HFFc6 (cell line): ENCODE results near the gene PSRC1. TPM values are rescaled to one million over a fixed set of nuclear protein-coding genes. Genes with fewer than 3 reads are reported as not detected.

Experiments used
- DNase-seq: peaks from one replicate; pipeline ENCODE4 v3.0.0-alpha.2; 2018
- H3K27ac Mint-ChIP-seq: 2 replicates; pipeline ENCODE4 v1.8.0; 2020; ENCODE audit warnings: mild to moderate bottlenecking, mixed read lengths
- H3K27me3 Mint-ChIP-seq: 2 replicates; pipeline ENCODE4 v1.8.0; 2021; ENCODE audit warnings: mild to moderate bottlenecking, moderate library complexity, mixed read lengths; ENCODE audit not compliant: insufficient read depth
- H3K36me3 Mint-ChIP-seq: 2 replicates; pipeline ENCODE4 v1.8.0; 2021; ENCODE audit warnings: low read depth, mixed read lengths
- H3K4me1 Mint-ChIP-seq: 2 replicates; pipeline ENCODE4 v1.8.0; 2020; ENCODE audit warnings: low read depth, mixed read lengths
- H3K4me3 Mint-ChIP-seq: 2 replicates; pipeline ENCODE4 v1.8.0; 2020; ENCODE audit warnings: mild to moderate bottlenecking, moderate library complexity, mixed read lengths
- H3K9me3 Mint-ChIP-seq: 2 replicates; pipeline ENCODE4 v1.8.0; 2020; ENCODE audit warnings: mild to moderate bottlenecking, mixed read lengths
- CTCF ChIP-seq: fragments of 200-600 bp; sonication (generic); IDR thresholded peaks from 2 replicates; pipeline ENCODE4 v1.5.0; 2021; ENCODE audit warnings: antibody characterized with exemption, mild to moderate bottlenecking
- total RNA-seq, 6 experiments: library from RNA; stranded (reverse); fragmentation: NEBNext Ultra II Directional; extraction: Animal tissue kit (Norgen Biotek cat#: 25700); gene quantifications; 2 replicates in 1 of 6; 3 replicates in 5 of 6; pipeline ENCODE4 v1.2.3, GENCODE V29; 2021

Gene PSRC1
- total RNA-seq, 6 experiments from 2014 or later, result 17.0 to 33.1 (median 30.4) TPM

GRCh38 chr1:109238382-109238781 lies 44.6 kb downstream of the PSRC1 start:
- TF ChIP-seq CTCF, result no peak
- no peaks in the 10 kb centered on the region for H3K9me3 Mint-ChIP-seq
- no peak overlapping the region for H3K4me3 Mint-ChIP-seq
- H3K27me3 Mint-ChIP-seq, result peaks cover 2% of the 10 kb centered on the region
- H3K36me3 Mint-ChIP-seq, result peaks cover 5% of the 10 kb centered on the region; the same call in 1 of the 2 replicates
- no peak overlapping the region for H3K27ac Mint-ChIP-seq
- DNase-seq, result no peak
- peaks cover 26% of the 10 kb centered on the region for H3K4me1 Mint-ChIP-seq

- Mint-ChIP-seq H3K4me1 (peaks cover 24% of the 10 kb centered on the region), H3K9me3 (no peaks in the 10 kb centered on the region), H3K27ac (no peak overlapping the region), H3K4me3 (no peak overlapping the region), H3K36me3 (peaks cover 5% of the 10 kb centered on the region; the same call in 1 of the 2 replicates), H3K27me3 (peaks cover 2% of the 10 kb centered on the region)
- DNase-seq, result no peak
- TF ChIP-seq CTCF, result no peak
These were observed 45.4 kb downstream of the PSRC1 start for GRCh38 chr1:109237512-109237911.

DNA sequence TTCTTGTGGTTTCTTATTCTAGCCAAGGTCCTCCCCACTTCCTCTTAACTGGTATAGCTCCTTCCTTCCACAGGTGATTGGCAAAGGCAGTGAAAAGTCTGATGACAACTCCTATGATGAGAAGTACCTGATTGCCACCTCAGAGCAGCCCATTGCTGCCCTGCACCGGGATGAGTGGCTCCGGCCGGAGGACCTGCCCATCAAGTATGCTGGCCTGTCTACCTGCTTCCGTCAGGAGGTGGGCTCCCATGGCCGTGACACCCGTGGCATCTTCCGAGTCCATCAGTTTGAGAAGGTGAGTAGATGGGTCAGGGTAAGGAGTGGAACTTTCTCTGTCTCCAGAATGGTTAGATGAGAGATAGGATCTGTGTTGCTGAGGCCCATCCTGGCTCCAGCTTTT lies 47.8 kb downstream of the PSRC1 start:
- H3K4me3 Mint-ChIP-seq, result no peak overlapping the region
- DNase-seq, result no peak
- no peak overlapping the region for H3K27ac Mint-ChIP-seq
- H3K27me3 Mint-ChIP-seq, result peaks cover 2% of the 10 kb centered on the region
- H3K9me3 Mint-ChIP-seq, result no peaks in the 10 kb centered on the region
- H3K36me3 Mint-ChIP-seq, result peaks cover 15% of the 10 kb centered on the region
- H3K4me1 Mint-ChIP-seq, result peaks cover 7% of the 10 kb centered on the region; the same call in 1 of the 2 replicates
- TF ChIP-seq CTCF, result no peak

GRCh38 chr1:109231066-109231465 lies 51.9 kb downstream of the PSRC1 start:
- Mint-ChIP-seq H3K4me1 (peaks cover 12% of the 10 kb centered on the region), H3K27me3 (no peaks in the 10 kb centered on the region), H3K36me3 (peaks cover 23% of the 10 kb centered on the region), H3K27ac (no peak overlapping the region), H3K9me3 (no peaks in the 10 kb centered on the region), H3K4me3 (no peak overlapping the region)
- DNase-seq, result no peak
- no peak for TF ChIP-seq CTCF

Other genes with a start within 250 kb of the PSRC1 start
- gene WDR47, start 241.0 kb downstream of the PSRC1 start, total RNA-seq, result 10 to 100 TPM; 13.8 to 18.2 (median 17.5) TPM
- 100 to 1,000 TPM in 5 of 6 experiments, 10 to 100 TPM in 1; 94.3 to 150 (median 106) TPM for gene TAF13, start 207.1 kb downstream of the PSRC1 start, total RNA-seq
- gene TMEM167B, start 192.4 kb downstream of the PSRC1 start, total RNA-seq, result 10 to 100 TPM; 48.0 to 58.6 (median 53.5) TPM
- gene ELAPOR1, start 169.0 kb downstream of the PSRC1 start, total RNA-seq, result 1 to 10 TPM in 5 of 6 experiments, under 1 TPM in 1; 0.38 to 2.6 (median 2.0) TPM
- 100 to 1,000 TPM; 165 to 194 (median 176) TPM for gene SARS1, start 69.2 kb downstream of the PSRC1 start, total RNA-seq
- 1 to 10 TPM; 1.2 to 1.7 (median 1.4) TPM for gene CELSR2, start 33.6 kb downstream of the PSRC1 start, total RNA-seq
- gene MYBPHL, start 23.9 kb upstream of the PSRC1 start, total RNA-seq, result not detected
- 10 to 100 TPM; 51.6 to 78.4 (median 58.5) TPM for gene SORT1, start 114.8 kb upstream of the PSRC1 start, total RNA-seq
- gene PSMA5, start 143.3 kb upstream of the PSRC1 start, total RNA-seq, result 100 to 1,000 TPM; 145 to 195 (median 188) TPM
- gene SYPL2, start 183.4 kb upstream of the PSRC1 start, total RNA-seq, result 10 to 100 TPM; 16.0 to 34.1 (median 18.5) TPM
- 1 to 10 TPM; 5.6 to 7.3 (median 6.4) TPM for gene ATXN7L2, start 200.8 kb upstream of the PSRC1 start, total RNA-seq
- gene CYB561D1, start 210.9 kb upstream of the PSRC1 start, total RNA-seq, result 10 to 100 TPM in 1 of 6 experiments, 1 to 10 TPM in 5; 7.2 to 10.3 (median 8.1) TPM
- 1 to 10 TPM; 3.0 to 8.3 (median 4.3) TPM for gene AMIGO1, start 226.6 kb upstream of the PSRC1 start, total RNA-seq